ENCODE results near the gene LAMC3. TPM values are rescaled to one million over a fixed set of nuclear protein-coding genes. Genes with fewer than 3 reads are reported as not detected.
A peak's percentile ranks its signal among the peaks of the same experiment; 100 is the strongest.

The LAMC3 gene
- total RNA-seq, 1 donor: not detected

GRCh38 chr9:131021785-131022184 is 12.8 kb downstream of the LAMC3 start:
- H3K27me3 ChIP-seq (ENCODE audit: insufficient read depth, low read length): peaks cover 9% of the 10 kb centered on the region
- no peaks in the 10 kb centered on the region for H3K79me2 ChIP-seq (ENCODE audit: insufficient read depth, low read length)
- DNase-seq (ENCODE audit: insufficient read length, low spot score, missing footprints): no peak
- H3K36me3 ChIP-seq (ENCODE audit: insufficient read depth, low read length): no peaks in the 10 kb centered on the region
- no peak overlapping the region for H2AFZ ChIP-seq (ENCODE audit: low read length)
- no peak overlapping the region for H3K4me3 ChIP-seq (ENCODE audit: insufficient read depth, low read length)
- H3K4me2 ChIP-seq (ENCODE audit: insufficient read depth, low read length): no peak overlapping the region
- H3K4me1 ChIP-seq (ENCODE audit: insufficient read depth, low read length): peaks cover 5% of the 10 kb centered on the region
- H3K27ac ChIP-seq (ENCODE audit: low read depth, low read length): no peak overlapping the region
- no peaks in the 10 kb centered on the region for H4K20me1 ChIP-seq (ENCODE audit: insufficient read depth, low read length)
- H3K9me3 ChIP-seq (ENCODE audit: low read depth, low read length): peaks cover 3% of the 10 kb centered on the region
- TF ChIP-seq CTCF (IDR thresholded peaks at IDR 0.05; ENCODE audit: extremely low read depth, low read depth, low read length): no peak

GRCh38 chr9:131024978-131025868 is 16.2 kb downstream of the LAMC3 start:
- Histone ChIP-seq H2AFZ (ENCODE audit: low read length) (no peak overlapping the region), H3K27me3 (ENCODE audit: insufficient read depth, low read length) (peaks cover 9% of the 10 kb centered on the region), H3K4me2 (ENCODE audit: insufficient read depth, low read length) (no peak overlapping the region), H3K79me2 (ENCODE audit: insufficient read depth, low read length) (no peaks in the 10 kb centered on the region), H4K20me1 (ENCODE audit: insufficient read depth, low read length) (no peaks in the 10 kb centered on the region), H3K27ac (ENCODE audit: low read depth, low read length) (no peak overlapping the region), H3K4me1 (ENCODE audit: insufficient read depth, low read length) (peaks cover 5% of the 10 kb centered on the region), H3K9me3 (ENCODE audit: low read depth, low read length) (peaks cover 3% of the 10 kb centered on the region), H3K36me3 (ENCODE audit: insufficient read depth, low read length) (no peaks in the 10 kb centered on the region), H3K4me3 (ENCODE audit: insufficient read depth, low read length) (no peak overlapping the region)
- TF ChIP-seq CTCF (IDR thresholded peaks at IDR 0.05; ENCODE audit: extremely low read depth, low read depth, low read length): no peak
- peak; percentile 83 for DNase-seq (ENCODE audit: insufficient read length, low spot score, missing footprints)

- no peak for TF ChIP-seq CTCF (IDR thresholded peaks at IDR 0.05; ENCODE audit: extremely low read depth, low read depth, low read length)
- Histone ChIP-seq H3K27ac (ENCODE audit: low read depth, low read length) (no peak overlapping the region), H4K20me1 (ENCODE audit: insufficient read depth, low read length) (no peaks in the 10 kb centered on the region), H3K4me2 (ENCODE audit: insufficient read depth, low read length) (no peak overlapping the region), H3K27me3 (ENCODE audit: insufficient read depth, low read length) (peaks cover 9% of the 10 kb centered on the region), H3K36me3 (ENCODE audit: insufficient read depth, low read length) (no peaks in the 10 kb centered on the region), H2AFZ (ENCODE audit: low read length) (no peak overlapping the region), H3K9me3 (ENCODE audit: low read depth, low read length) (no peaks in the 10 kb centered on the region), H3K4me1 (ENCODE audit: insufficient read depth, low read length) (no peaks in the 10 kb centered on the region), H3K4me3 (ENCODE audit: insufficient read depth, low read length) (no peak overlapping the region), H3K79me2 (ENCODE audit: insufficient read depth, low read length) (no peaks in the 10 kb centered on the region)
- peak; percentile 51 for DNase-seq (ENCODE audit: insufficient read length, low spot score, missing footprints)
These were observed 17.2 kb downstream of the LAMC3 start for GRCh38 chr9:131025953-131026858.
